ENCODE measurements around the gene GLP1R.

GLP1R gene

GRCh38 chr6:39049575-39050283 lies 1.1 kb downstream of the GLP1R start:
- CTCF ChIA-PET, result no interaction called here
- DNase-seq (ENCODE audit: extremely low spot score), result no peak

DNA sequence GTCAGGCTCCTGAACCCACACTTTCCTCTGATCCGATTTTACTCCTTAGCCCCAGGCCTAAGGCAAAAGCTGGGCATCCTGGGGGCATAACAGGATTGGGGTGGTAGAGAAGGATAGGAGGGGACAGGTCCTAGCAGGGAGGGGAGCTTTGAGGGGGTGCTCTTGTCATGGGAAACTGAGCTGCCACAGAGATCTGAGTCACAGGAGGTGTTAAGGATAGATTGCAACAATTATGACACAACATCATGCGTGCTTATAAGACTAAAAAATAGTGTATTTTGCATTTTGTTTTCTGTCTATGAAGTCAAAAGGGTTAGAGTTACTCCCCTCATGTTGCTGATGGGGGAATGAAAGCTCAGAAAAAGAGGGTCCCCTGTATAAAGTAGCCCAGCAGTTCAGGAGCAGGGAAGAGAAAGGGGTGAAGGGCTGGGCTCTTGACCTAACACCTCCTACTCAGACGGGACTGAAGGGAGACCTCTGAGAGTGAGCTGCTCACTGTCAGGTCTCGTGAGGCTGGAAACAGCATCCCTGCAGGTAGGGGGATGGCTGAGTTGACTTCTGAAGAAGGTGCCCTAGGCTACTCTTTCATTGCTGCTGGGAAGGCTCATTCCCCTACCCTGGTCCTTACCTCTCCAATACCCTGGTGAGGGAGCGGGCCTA lies 2.0 kb downstream of the GLP1R start:
- ChIA-PET POLR2A (no interaction called here), CTCF (no interaction called here)
- TF ChIP-seq CTCF (IDR thresholded peaks at IDR 0.05; ENCODE audit: control extremely low read depth, extremely low read depth, low read depth, missing control alignments), result no peak
- DNase-seq (ENCODE audit: extremely low spot score), result no peak

More at GRCh38 chr6:39049575-39050283, 1.1 kb downstream of the GLP1R start:
- POLR2A ChIA-PET, result no interaction called here
- TF ChIP-seq CTCF (IDR thresholded peaks at IDR 0.05; ENCODE audit: control extremely low read depth, extremely low read depth, low read depth, missing control alignments), result no peak

GRCh38 chr6:39051399-39052122 lies 3.0 kb downstream of the GLP1R start:
- TF ChIP-seq CTCF (IDR thresholded peaks at IDR 0.05; ENCODE audit: control extremely low read depth, extremely low read depth, low read depth, missing control alignments), result no peak
- POLR2A ChIA-PET, result no interaction called here
- CTCF ChIA-PET, result no interaction called here
- DNase-seq (ENCODE audit: extremely low spot score), result no peak

- no peak for DNase-seq (ENCODE audit: extremely low spot score)
- POLR2A ChIA-PET, result no interaction called here
- TF ChIP-seq CTCF (IDR thresholded peaks at IDR 0.05; ENCODE audit: control extremely low read depth, extremely low read depth, low read depth, missing control alignments), result no peak
- CTCF ChIA-PET, result no interaction called here
Measured at GRCh38 chr6:39053016-39053624, 4.5 kb downstream of the GLP1R start.

DNA sequence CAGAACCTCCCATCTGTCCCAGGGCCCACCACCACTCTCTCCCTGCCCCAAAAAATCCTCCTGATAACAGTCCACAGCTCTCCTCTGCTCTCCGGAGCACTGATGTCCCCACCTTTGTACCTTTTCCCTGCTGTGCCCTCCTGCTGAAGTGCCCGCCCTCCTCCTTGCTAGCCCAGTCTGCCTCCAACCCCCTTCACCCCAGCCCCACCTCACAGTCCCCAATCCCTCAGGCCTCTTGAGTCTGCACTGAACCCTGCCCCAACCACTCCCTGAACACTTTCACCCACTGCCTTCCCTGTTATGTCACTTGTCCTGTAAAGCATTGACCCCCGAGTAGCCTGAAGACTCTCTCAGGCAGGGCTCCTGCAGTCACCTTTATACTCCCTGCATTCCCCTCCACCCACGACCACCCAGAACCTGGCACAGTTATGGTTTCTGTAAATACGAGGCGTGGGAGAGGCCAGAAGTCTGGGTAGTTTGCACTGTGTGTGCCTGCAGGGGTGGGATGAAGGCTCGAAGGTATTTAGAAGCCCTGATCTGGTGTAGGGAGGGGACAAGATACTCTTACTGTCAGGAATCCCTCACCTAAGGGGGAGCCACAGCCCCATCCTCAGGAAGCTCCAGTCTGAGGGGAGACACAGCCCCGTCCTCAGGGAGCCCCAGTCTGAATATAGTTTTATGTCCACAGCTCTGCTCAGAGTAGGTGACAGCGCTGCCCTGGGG lies 5.4 kb downstream of the GLP1R start:
- ChIA-PET POLR2A (no interaction called here), CTCF (no interaction called here)
- no peak for DNase-seq (ENCODE audit: extremely low spot score)
- no peak for TF ChIP-seq CTCF (IDR thresholded peaks at IDR 0.05; ENCODE audit: control extremely low read depth, extremely low read depth, low read depth, missing control alignments)

DNA sequence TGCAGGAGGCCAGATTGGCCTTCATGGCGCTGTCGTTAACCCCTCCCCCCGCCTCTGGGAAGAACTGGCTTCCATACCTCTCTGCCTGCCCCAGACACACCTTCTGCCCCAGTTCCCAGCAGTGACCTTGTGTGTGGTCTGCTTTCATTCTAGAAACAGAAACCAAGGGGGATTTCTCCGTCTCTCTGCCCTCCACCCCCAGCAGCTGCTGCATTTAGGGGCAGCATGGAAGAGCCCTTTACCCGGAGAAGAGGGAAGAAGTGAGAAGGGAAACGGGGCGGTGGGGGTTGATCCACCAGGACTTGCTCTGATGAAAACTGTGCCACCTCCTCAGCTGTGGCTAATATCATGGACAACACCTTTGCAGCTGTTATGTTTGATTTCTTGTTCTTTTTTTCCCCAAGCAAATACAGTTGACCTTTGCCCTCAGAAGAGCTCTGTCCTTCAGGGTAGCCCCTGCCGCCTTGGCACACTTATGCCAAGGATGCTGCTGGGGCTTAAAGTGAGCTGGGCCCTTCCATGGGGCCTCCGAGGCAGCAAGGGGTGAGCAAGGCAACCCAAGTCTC lies 6.1 kb downstream of the GLP1R start:
- POLR2A ChIA-PET, result no interaction called here
- TF ChIP-seq CTCF (IDR thresholded peaks at IDR 0.05; ENCODE audit: control extremely low read depth, extremely low read depth, low read depth, missing control alignments), result no peak
- CTCF ChIA-PET, result no interaction called here
- DNase-seq (ENCODE audit: extremely low spot score), result no peak

Measured in GM10248 (cell line).